ENCODE measurements around the gene HCFC2.

DNA sequence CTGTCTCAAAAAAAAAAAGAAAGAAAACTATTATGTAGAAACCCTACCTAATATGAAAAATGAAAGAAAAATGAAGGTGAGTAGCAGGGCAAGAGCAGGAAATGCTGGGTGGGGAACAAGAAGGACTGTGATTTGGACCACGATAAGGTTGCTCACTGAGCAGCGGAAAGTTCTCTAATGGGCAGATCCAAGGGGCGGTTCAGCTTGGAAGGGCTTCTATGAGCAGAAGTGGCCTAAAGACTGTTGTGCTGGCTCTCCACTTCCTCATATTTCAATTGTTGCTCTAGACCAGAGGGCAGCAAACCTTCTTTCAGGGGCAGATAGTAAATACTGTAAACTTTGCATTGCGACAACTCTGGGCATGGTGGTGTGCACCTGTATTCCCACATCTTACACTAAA, 90.0 kb downstream of the HCFC2 start:
- TF ChIP-seq, protein P1, sequence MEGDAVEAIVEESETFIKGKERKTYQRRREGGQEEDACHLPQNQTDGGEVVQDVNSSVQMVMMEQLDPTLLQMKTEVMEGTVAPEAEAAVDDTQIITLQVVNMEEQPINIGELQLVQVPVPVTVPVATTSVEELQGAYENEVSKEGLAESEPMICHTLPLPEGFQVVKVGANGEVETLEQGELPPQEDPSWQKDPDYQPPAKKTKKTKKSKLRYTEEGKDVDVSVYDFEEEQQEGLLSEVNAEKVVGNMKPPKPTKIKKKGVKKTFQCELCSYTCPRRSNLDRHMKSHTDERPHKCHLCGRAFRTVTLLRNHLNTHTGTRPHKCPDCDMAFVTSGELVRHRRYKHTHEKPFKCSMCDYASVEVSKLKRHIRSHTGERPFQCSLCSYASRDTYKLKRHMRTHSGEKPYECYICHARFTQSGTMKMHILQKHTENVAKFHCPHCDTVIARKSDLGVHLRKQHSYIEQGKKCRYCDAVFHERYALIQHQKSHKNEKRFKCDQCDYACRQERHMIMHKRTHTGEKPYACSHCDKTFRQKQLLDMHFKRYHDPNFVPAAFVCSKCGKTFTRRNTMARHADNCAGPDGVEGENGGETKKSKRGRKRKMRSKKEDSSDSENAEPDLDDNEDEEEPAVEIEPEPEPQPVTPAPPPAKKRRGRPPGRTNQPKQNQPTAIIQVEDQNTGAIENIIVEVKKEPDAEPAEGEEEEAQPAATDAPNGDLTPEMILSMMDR (IDR thresholded peaks at IDR 0.05; ENCODE audit: poor library complexity) = no peak
- TF ChIP-seq EZH2phosphoT487 (IDR thresholded peaks at IDR 0.05; ENCODE audit: low read depth, severe bottlenecking, unreplicated experiment) (no peak), EZH2 (IDR thresholded peaks at IDR 0.05; ENCODE audit: borderline replicate concordance) (no peak)
